Measurements from ENCODE around the gene UXS1. TPM values are rescaled to one million over a fixed set of nuclear protein-coding genes. Genes with fewer than 3 reads are reported as not detected.

Gene UXS1
- total and polyA plus RNA-seq, 2 of the 8 experiments (the other 6 are each of a cell fraction or from before 2014, with no cell fraction given) = 44.5 to 63.4 TPM

GRCh38 chr2:106054880-106055655 lies 139.0 kb downstream of the UXS1 start:
- Histone ChIP-seq H3K18ac (ENCODE audit: extremely low read depth, low read length) (no peak overlapping the region), H3K9me3 (ENCODE audit: insufficient read depth in 2 of 2, low read depth in 1 of 2, low read length in 1 of 2) (no peaks in the 10 kb centered on the region; a peak in 1 of 4 replicates), H2BK5ac (ENCODE audit: low read depth, low read length) (no peak overlapping the region), H3K23ac (ENCODE audit: insufficient read length) (no peak overlapping the region), H3K79me2 (ENCODE audit: control insufficient read depth in 1 of 2, insufficient read depth in 2 of 2, low read length in 2 of 2) (no peaks in the 10 kb centered on the region), H3K4me2 (ENCODE audit: insufficient read depth in 1 of 2, low read depth in 2 of 2, low read length in 2 of 2) (no peak overlapping the region), H3K4ac (replicated peaks; ENCODE audit: insufficient read length, low read depth, low read length) (no peak overlapping the region), H3K27me3 (replicated peaks in 1 of 4; ENCODE audit: control insufficient read depth in 3 of 4, extremely low read depth in 1 of 4, insufficient read depth in 3 of 4, low read length in 3 of 4) (no peaks in the 10 kb centered on the region), H2AFZ (ENCODE audit: low read length) (no peak overlapping the region), H4K20me1 (replicated peaks in 1 of 2; ENCODE audit: control insufficient read depth in 1 of 2, insufficient read depth in 2 of 2, low read length in 2 of 2) (no peaks in the 10 kb centered on the region), H2BK15ac (ENCODE audit: low read length) (no peak overlapping the region), H3K36me3 (ENCODE audit: control insufficient read depth in 2 of 4, insufficient read depth in 4 of 4, low read length in 3 of 4) (no peaks in the 10 kb centered on the region), H3K4me3 (ENCODE audit: extremely low read depth in 1 of 4, insufficient read depth in 2 of 4, low read depth in 3 of 4, low read length in 4 of 4) (no peak overlapping the region), H3K9ac (replicated peaks in 1 of 4; ENCODE audit: extremely low read depth in 1 of 4, low read depth in 3 of 4, low read length in 3 of 4) (no peak overlapping the region), H2BK120ac (replicated peaks; ENCODE audit: low read depth, low read length) (no peak overlapping the region), H3K14ac (ENCODE audit: insufficient read length) (no peak overlapping the region), H3K27ac (ENCODE audit: low read depth, low read length) (no peak overlapping the region), H3K79me1 (ENCODE audit: low read depth, low read length) (no peaks in the 10 kb centered on the region), H2BK12ac (ENCODE audit: low read depth, low read length) (no peak overlapping the region), H4K91ac (replicated peaks; ENCODE audit: insufficient read length, low read length) (no peak overlapping the region), H3K56ac (replicated peaks; ENCODE audit: insufficient read length, low read depth, low read length) (no peak overlapping the region), H4K5ac (ENCODE audit: insufficient read length, low read depth, low read length) (no peak overlapping the region), H4K8ac (ENCODE audit: extremely low read depth, insufficient read depth, low read length) (no peak overlapping the region), H2AK5ac (ENCODE audit: low read depth, low read length) (no peak overlapping the region), H2BK20ac (ENCODE audit: low read length) (no peak overlapping the region), H3K4me1 (replicated peaks in 1 of 4; ENCODE audit: control insufficient read depth in 3 of 4, insufficient read depth in 4 of 4, low read length in 3 of 4) (no peaks in the 10 kb centered on the region; a peak in 1 of 7 replicates), H3K23me2 (ENCODE audit: low read depth, low read length) (no peaks in the 10 kb centered on the region)
- ChIA-PET POLR2A (ENCODE audit: partially characterized antibody) (no interaction called here), CTCF (ENCODE audit: partially characterized antibody) (interaction anchor here (0.5 to 0.7 kb wide), 2 partner anchors 171 to 520 kb away, joined by 3 read pairs; no protein-coding TSS in a partner anchor)
- FAIRE-seq (no peak), DNase-seq (ENCODE audit: low read depth in 1 of 2, low spot score in 2 of 2) (no peak)
- 84% methylated on average over 12 of the region's 12 CpGs; no CpG with 5 or more reads in 1 of the 2 experiments for WGBS, 2 experiments (ENCODE audit: extremely low coverage in 1 of 2, insufficient coverage in 1 of 2, insufficient read length in 1 of 2, insufficient replicate concordance in 2 of 2, low coverage in 1 of 2, low lambda C conversion rate in 2 of 2, missing lambda C conversion rate in 1 of 2)
- TF ChIP-seq RBBP5 (IDR thresholded peaks at IDR 0.05; ENCODE audit: borderline replicate concordance, low read depth, low read length) (no peak), EZH2 (IDR thresholded peaks at IDR 0.05; ENCODE audit: low read depth, low read length, severe bottlenecking) (no peak), TBP (IDR thresholded peaks at IDR 0.05; ENCODE audit: low read depth, low read length) (no peak), ATF2 (IDR thresholded peaks at IDR 0.05; ENCODE audit: low read length) (no peak), RFX5 (IDR thresholded peaks at IDR 0.05; ENCODE audit: borderline replicate concordance, low read depth, low read length) (no peak), KDM4A (IDR thresholded peaks at IDR 0.05; ENCODE audit: low read depth, low read length, severe bottlenecking) (no peak), ATF3 (IDR thresholded peaks at IDR 0.05; ENCODE audit: insufficient read depth, low read depth, low read length) (no peak), TAF1 (IDR thresholded peaks at IDR 0.05; ENCODE audit: low read depth, low read length) (no peak), CHD2 (IDR thresholded peaks at IDR 0.05; ENCODE audit: low read length) (no peak), CHD1 (IDR thresholded peaks at IDR 0.05; ENCODE audit: low read depth, low read length) (no peak)

Measured in H1 (cell line).